Hepatocyte (in vitro differentiated cells): Measurements from ENCODE around the gene EMC8.
"Not testable (repeated sequence)": the region's sequence is repeated elsewhere in the genome, so short reads cannot be mapped to it uniquely, and the experiment has no call there.

ENCODE experiments used
- CTCF ChIP-seq: fragments of 200-600 bp; sonication (generic); IDR thresholded peaks from 2 replicates; pipeline ENCODE4 v1.5.1; 2016; ENCODE audit warnings: antibody characterized with exemption, mild to moderate bottlenecking; ENCODE audit not compliant: poor library complexity
- EZH2phosphoT487 ChIP-seq: fragments of 200-600 bp; sonication (generic); IDR thresholded peaks from one replicate; pipeline ENCODE4 v1.6.1; 2018; ENCODE audit warnings: antibody characterized with exemption, mild to moderate bottlenecking, low read depth, moderate library complexity; ENCODE audit not compliant: unreplicated experiment, severe bottlenecking

GRCh38 chr16:85837654-85838053 lies 38.3 kb upstream of the EMC8 start:
- not testable (repeated sequence) for TF ChIP-seq CTCF, EZH2phosphoT487
